Activated T-cell treated with anti-CD3 and anti-CD28 coated beads, Interleukin-2, amount 50 U/mL, for 72 hours (primary cell): ENCODE results near the gene AMBRA1. TPM values are rescaled to one million over a fixed set of nuclear protein-coding genes. Genes with fewer than 3 reads are reported as not detected.
A peak's percentile ranks its signal among the peaks of the same experiment; 100 is the strongest.

Experiments
- ATAC-seq, 2 donors: fragments of 150-1000 bp; cut with Tn5 transposase; replicated peaks in 1 of 2; 2 replicates each; pipeline ENCODE4 v1.10.0; 2021; ENCODE audit warnings: moderate library complexity in 2 of 2, mild to moderate bottlenecking in 1 of 2
- DNase-seq, 2 donors: peaks; one replicate each; pipeline ENCODE4 v3.0.0; 2021 to 2022; ENCODE audit warnings: mixed read lengths in 1 of 2
- H3K27ac Mint-ChIP-seq: one replicate; pipeline ENCODE4 v1.8.0; 2022; ENCODE audit warnings: mild to moderate bottlenecking, moderate library complexity, mixed read lengths
- H3K27me3 Mint-ChIP-seq: one replicate; pipeline ENCODE4 v1.8.0; 2022; ENCODE audit warnings: low read depth, mixed read lengths
- H3K36me3 Mint-ChIP-seq, 2 donors: one replicate each; pipeline ENCODE4 v1.8.0; 2022; ENCODE audit warnings: mixed read lengths in 2 of 2, mild to moderate bottlenecking in 1 of 2; ENCODE audit not compliant: insufficient read depth in 2 of 2
- H3K4me1 Mint-ChIP-seq: one replicate; pipeline ENCODE4 v1.8.0; 2022; ENCODE audit warnings: low read depth, mixed read lengths
- H3K4me3 Mint-ChIP-seq, 2 donors: one replicate each; pipeline ENCODE4 v1.8.0; 2022; ENCODE audit warnings: mild to moderate bottlenecking in 2 of 2, mixed read lengths in 2 of 2, moderate library complexity in 2 of 2
- H3K9me3 Mint-ChIP-seq, 2 donors: one replicate each; pipeline ENCODE4 v1.8.0; 2022; ENCODE audit warnings: mixed read lengths in 2 of 2
- total RNA-seq, 2 donors: library from RNA; stranded (reverse); gene quantifications; one replicate each; pipeline ENCODE4 v1.2.3, GENCODE V29; 2022

The AMBRA1 gene
- total RNA-seq, 2 donors from 2014 or later, result 32.2 to 35.2 TPM

DNA sequence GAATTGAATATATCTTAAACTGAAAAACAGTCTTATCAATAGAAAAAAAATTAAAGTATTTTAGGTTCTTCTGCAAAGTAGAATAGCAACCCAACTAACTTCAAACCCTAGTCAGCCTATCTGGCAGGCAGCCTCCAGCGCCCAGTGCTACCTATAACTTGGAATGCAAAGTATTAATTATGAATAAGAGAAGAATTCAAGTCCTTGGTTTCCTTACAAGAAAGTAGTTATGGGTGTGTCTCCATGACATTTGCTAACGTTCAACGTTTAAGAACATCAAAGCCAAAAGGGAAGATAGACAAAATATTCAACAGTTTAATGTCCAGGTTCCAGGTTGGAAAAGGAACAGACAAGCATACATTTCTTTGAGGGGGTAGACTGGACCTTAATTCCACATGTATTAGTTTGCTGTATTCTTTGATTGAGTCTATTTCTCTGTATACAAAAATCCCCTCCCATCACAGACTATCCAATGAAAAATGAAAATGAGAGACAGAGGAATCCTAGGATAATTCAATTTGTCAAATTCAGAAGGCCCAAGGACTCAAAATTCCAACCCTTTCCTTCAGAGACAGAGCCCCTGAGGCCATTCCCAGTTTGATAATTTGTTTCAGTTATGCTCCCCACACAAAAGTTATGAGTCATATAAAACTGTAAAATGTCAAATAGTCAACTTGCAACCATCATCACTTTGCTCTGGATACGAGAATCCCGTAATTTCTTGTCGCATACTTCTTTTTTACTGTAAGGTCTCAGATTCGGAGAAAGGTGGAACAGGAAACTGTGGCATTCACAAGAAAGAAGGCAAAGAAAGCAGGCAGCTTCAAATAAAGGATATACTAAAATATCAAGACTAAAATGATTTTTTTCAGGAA, 118.5 kb downstream of the AMBRA1 start:
- DNase-seq, result no peak
- no peaks in the 10 kb centered on the region for H3K27me3 Mint-ChIP-seq
- ATAC-seq, result peak in 1 of 2 donors; percentile 45
- H3K36me3 Mint-ChIP-seq, result no peaks in the 10 kb centered on the region
- H3K4me1 Mint-ChIP-seq, result peaks cover 38% of the 10 kb centered on the region
- H3K4me3 Mint-ChIP-seq, result peak overlapping the region in 1 of 2 donors; percentile 49
- no peaks in the 10 kb centered on the region for H3K9me3 Mint-ChIP-seq
- peak overlapping the region; percentile 72 for H3K27ac Mint-ChIP-seq

DNA sequence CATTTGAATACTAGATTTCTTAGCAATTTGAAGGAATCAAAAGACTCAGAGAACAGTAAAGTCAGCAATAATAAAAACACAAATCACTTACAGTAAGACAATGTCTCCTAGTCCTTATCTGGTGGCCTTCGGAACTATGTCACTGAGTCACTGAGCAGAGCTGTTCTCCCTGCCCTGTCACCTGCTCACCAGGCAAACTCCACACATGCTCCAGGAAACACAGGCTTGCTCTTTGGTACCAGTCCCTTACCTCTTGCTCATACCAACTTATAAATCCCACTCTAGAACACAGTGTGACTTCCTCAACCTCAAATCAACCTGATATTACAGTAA, 121.2 kb downstream of the AMBRA1 start:
- Mint-ChIP-seq H3K27ac (peak overlapping the region; percentile 74), H3K4me3 (no peak overlapping the region), H3K27me3 (no peaks in the 10 kb centered on the region), H3K36me3 (peaks cover 0 to 2% of the 10 kb centered on the region in 2 donors), H3K9me3 (no peaks in the 10 kb centered on the region), H3K4me1 (peaks cover 34% of the 10 kb centered on the region)
- ATAC-seq, result no peak
- no peak for DNase-seq

- ATAC-seq (no peak), DNase-seq (no peak)
- no peaks in the 10 kb centered on the region for H3K27me3 Mint-ChIP-seq
- H3K4me1 Mint-ChIP-seq, result peaks cover 34% of the 10 kb centered on the region
- peaks cover 0 to 2% of the 10 kb centered on the region in 2 donors for H3K36me3 Mint-ChIP-seq
- H3K9me3 Mint-ChIP-seq, result no peaks in the 10 kb centered on the region
- no peak overlapping the region for H3K27ac Mint-ChIP-seq
- H3K4me3 Mint-ChIP-seq, result no peak overlapping the region
Observed at GRCh38 chr11:46471943-46472661, 121.7 kb downstream of the AMBRA1 start.

GRCh38 chr11:46469926-46470325, 123.9 kb downstream of the AMBRA1 start:
- DNase-seq (no peak), ATAC-seq (no peak)
- Mint-ChIP-seq H3K27ac (no peak overlapping the region), H3K4me1 (peaks cover 19% of the 10 kb centered on the region), H3K4me3 (no peak overlapping the region), H3K9me3 (no peaks in the 10 kb centered on the region), H3K27me3 (no peaks in the 10 kb centered on the region), H3K36me3 (peaks cover 0 to 2% of the 10 kb centered on the region in 2 donors)

GRCh38 chr11:46465683-46466082, 128.1 kb downstream of the AMBRA1 start:
- Mint-ChIP-seq H3K4me3 (no peak overlapping the region), H3K4me1 (no peaks in the 10 kb centered on the region), H3K27me3 (no peaks in the 10 kb centered on the region), H3K27ac (no peak overlapping the region), H3K36me3 (peaks cover 0 to 2% of the 10 kb centered on the region in 2 donors), H3K9me3 (no peaks in the 10 kb centered on the region)
- no peak for ATAC-seq
- no peak for DNase-seq

GRCh38 chr11:46463701-46464421, 130.0 kb downstream of the AMBRA1 start:
- ATAC-seq (no peak), DNase-seq (no peak)
- Mint-ChIP-seq H3K4me3 (no peak overlapping the region), H3K36me3 (peaks cover 0 to 2% of the 10 kb centered on the region in 2 donors), H3K27ac (no peak overlapping the region), H3K27me3 (no peaks in the 10 kb centered on the region), H3K4me1 (no peaks in the 10 kb centered on the region), H3K9me3 (no peaks in the 10 kb centered on the region)

DNA sequence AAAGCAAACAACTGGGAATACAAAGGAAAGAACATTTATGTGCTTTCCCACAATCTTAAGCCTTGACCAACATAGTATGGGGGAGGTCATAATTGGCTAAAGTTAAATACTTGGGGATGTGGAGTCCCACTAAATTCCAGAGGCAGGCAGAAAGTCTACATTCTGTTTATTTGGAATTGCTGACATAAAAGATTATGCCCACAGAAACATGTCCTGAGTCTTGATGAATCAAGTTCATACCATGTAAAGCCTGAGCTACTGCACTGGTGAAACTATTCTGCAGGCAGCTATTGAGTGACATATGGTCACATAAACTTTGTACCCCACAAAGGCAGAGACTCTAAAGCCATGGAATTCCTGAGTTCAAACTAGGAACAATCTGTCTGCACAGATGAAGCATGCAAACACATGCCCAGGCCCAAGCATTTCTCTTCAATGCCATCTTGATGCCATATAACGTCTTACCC, 132.3 kb downstream of the AMBRA1 start:
- no peaks in the 10 kb centered on the region for H3K36me3 Mint-ChIP-seq
- H3K9me3 Mint-ChIP-seq, result no peaks in the 10 kb centered on the region
- H3K27me3 Mint-ChIP-seq, result no peaks in the 10 kb centered on the region
- ATAC-seq, result no peak
- peaks cover under 1% of the 10 kb centered on the region for H3K4me1 Mint-ChIP-seq
- DNase-seq, result no peak
- no peak overlapping the region for H3K27ac Mint-ChIP-seq
- H3K4me3 Mint-ChIP-seq, result no peak overlapping the region

DNA sequence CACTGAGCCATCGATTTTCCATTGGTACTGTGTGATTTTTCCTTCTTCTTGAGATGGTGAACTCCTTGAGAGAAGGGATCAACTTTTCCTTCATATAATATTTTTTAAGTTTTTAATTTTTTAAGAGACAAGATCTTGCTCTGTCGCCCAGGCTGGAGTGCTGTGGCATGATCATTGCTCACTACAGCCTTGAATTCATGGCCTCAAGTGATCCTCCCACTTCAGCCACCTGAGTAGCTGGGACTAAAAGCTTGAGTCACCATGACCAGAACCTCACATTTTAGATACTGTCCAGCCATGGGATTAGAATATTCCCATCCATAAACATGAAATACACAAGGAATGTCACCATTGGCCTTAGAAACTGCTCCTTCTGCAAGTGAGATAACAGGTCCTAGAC, 135.3 kb downstream of the AMBRA1 start:
- Mint-ChIP-seq H3K36me3 (peaks cover 2 to 4% of the 10 kb centered on the region in 2 donors), H3K4me3 (no peak overlapping the region), H3K4me1 (peaks cover 13% of the 10 kb centered on the region), H3K9me3 (no peaks in the 10 kb centered on the region), H3K27me3 (no peaks in the 10 kb centered on the region), H3K27ac (no peak overlapping the region)
- no peak for ATAC-seq
- no peak for DNase-seq

- H3K4me3 Mint-ChIP-seq, result no peak overlapping the region
- ATAC-seq, result no peak
- no peak for DNase-seq
- H3K4me1 Mint-ChIP-seq, result peaks cover 13% of the 10 kb centered on the region
- H3K27me3 Mint-ChIP-seq, result no peaks in the 10 kb centered on the region
- peaks cover 2 to 4% of the 10 kb centered on the region in 2 donors for H3K36me3 Mint-ChIP-seq
- H3K27ac Mint-ChIP-seq, result no peak overlapping the region
- H3K9me3 Mint-ChIP-seq, result no peaks in the 10 kb centered on the region
Observed at GRCh38 chr11:46457659-46458424, 136.0 kb downstream of the AMBRA1 start.

- peaks cover 13% of the 10 kb centered on the region for H3K4me1 Mint-ChIP-seq
Observed at GRCh38 chr11:46457021-46457420, 136.8 kb downstream of the AMBRA1 start.

DNA sequence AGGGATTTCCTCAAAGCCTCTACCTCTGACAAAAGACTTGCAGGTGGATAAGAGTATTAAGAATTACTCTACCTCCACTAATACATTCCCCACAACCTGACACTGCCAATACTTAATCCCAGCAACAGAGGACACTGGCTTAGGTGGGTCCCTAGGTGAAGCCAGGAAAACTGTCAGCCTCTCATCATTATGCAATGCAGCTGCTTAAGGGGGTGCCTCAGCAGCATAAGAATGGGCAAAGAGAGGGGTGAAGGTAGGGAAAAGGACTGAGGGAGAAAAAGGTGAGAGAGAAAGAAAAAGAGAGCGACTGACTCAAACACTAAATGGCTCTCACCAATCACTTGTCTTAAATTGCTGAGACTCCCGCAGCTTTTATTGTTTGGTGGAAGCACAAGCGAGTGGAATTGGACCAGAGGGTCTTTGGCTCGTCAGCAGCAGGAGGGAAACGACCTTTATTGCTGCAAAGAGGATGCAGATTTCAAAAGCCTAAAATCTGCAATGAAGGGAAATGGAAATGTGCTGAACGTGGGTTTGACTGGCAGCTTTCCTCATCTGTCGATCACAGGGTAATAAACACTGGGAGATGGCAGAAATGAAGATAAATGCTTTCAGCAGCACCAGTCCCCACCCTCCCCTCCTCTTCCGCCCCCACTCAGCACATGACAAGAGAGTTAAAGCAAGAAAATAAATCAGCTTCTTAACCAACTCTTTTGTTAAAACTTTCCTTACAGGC, 137.4 kb downstream of the AMBRA1 start:
- ATAC-seq, result no peak
- no peak for DNase-seq
- Mint-ChIP-seq H3K27ac (no peak overlapping the region), H3K4me1 (peaks cover 13% of the 10 kb centered on the region), H3K36me3 (peaks cover 2 to 4% of the 10 kb centered on the region in 2 donors), H3K9me3 (no peaks in the 10 kb centered on the region), H3K4me3 (no peak overlapping the region), H3K27me3 (no peaks in the 10 kb centered on the region)

More at GRCh38 chr11:46457021-46457420, 136.8 kb downstream of the AMBRA1 start:
- Mint-ChIP-seq H3K4me3 (no peak overlapping the region), H3K9me3 (no peaks in the 10 kb centered on the region), H3K36me3 (peaks cover 2 to 4% of the 10 kb centered on the region in 2 donors), H3K27me3 (no peaks in the 10 kb centered on the region), H3K27ac (no peak overlapping the region)
- ATAC-seq (no peak), DNase-seq (no peak)

DNA sequence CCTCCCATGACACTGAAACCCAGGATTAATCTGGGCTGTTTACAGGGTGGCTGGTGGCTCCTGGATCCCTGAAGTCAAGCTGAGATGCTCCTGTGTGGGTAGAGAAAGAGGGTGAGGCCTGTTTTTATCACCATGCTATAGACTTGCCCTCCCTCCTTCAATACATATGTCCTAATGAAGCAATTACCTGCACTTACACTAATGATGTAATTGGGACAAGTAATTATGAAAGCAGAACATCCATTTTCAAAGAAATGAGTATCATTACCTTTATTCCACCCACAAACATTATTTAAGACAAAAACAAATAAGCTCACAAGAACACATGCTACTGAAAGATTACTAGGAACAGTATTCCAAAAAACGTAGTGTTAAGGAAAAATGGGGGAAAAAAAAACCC, 138.0 kb downstream of the AMBRA1 start:
- H3K27ac Mint-ChIP-seq, result peak overlapping the region; percentile 70

More for the DNA sequence above, 138.0 kb downstream of the AMBRA1 start:
- no peaks in the 10 kb centered on the region for H3K9me3 Mint-ChIP-seq
- ATAC-seq (no peak), DNase-seq (no peak)
- no peaks in the 10 kb centered on the region for H3K27me3 Mint-ChIP-seq
- peaks cover 13% of the 10 kb centered on the region for H3K4me1 Mint-ChIP-seq
- peak overlapping the region in 1 of 2 donors; percentile 23 for H3K4me3 Mint-ChIP-seq
- peaks cover 2 to 4% of the 10 kb centered on the region in 2 donors for H3K36me3 Mint-ChIP-seq
